Panc1 (cell line): ENCODE data around the gene CKS1B. TPM values are rescaled to one million over a fixed set of nuclear protein-coding genes. Genes with fewer than 3 reads are reported as not detected.

Experiments
- ATAC-seq: fragments of 200-7000 bp; cut with Tn5 transposase; 2 replicates; pipeline ENCODE4 v1.9.1; 2020; ENCODE audit warnings: mild to moderate bottlenecking, moderate library complexity
- BruUV-seq: library from RNA; stranded (reverse); fragments of 400-500 nt; replicated peaks from 2 replicates; lab custom pipeline; 2021; lab: Mats Ljungman, UMichigan
- CTCF ChIA-PET: fragments of 300-600 bp; sonication (Branson Sonifier 250); formaldehyde crosslinking; loops from one replicate; lab custom pipeline; 2022; ENCODE audit warnings: antibody characterized with exemption; lab: Charles Lee
- POLR2A ChIA-PET: fragments of 300-600 bp; sonication (Branson Sonifier 250); formaldehyde crosslinking; loops from one replicate; lab custom pipeline; 2022; ENCODE audit warnings: antibody characterized with exemption; lab: Charles Lee
- DNase-seq: peaks from one replicate; pipeline ENCODE4 v3.0.0-alpha.2; 2010; ENCODE audit warnings: low read depth, low spot score
- H3K27ac ChIP-seq: 2 replicates; pipeline ENCODE4 v1.5.1; 2011; ENCODE audit warnings: mild to moderate bottlenecking, low read length, inconsistent platforms
- H3K27me3 ChIP-seq: fragments of 200-500 bp; sonication (Bioruptor generic); 2 replicates; pipeline ENCODE4 v1.6.0; 2014; ENCODE audit warnings: low read length, inconsistent platforms; ENCODE audit not compliant: control insufficient read depth, insufficient read depth
- H3K36me3 ChIP-seq: fragments of 200-500 bp; sonication (Bioruptor generic); 2 replicates; pipeline ENCODE4 v1.5.1; 2014; ENCODE audit warnings: inconsistent platforms, mild to moderate bottlenecking, low read length, moderate library complexity; ENCODE audit not compliant: control insufficient read depth, insufficient read depth
- H3K4me1 ChIP-seq: 2 replicates; pipeline ENCODE4 v1.5.1; 2011; ENCODE audit warnings: inconsistent platforms, mild to moderate bottlenecking, low read length, moderate library complexity; ENCODE audit not compliant: control insufficient read depth, insufficient read depth
- H3K4me3 ChIP-seq, 2 experiments: 2 replicates each; pipeline ENCODE4 v1.5.1; 2011 to 2012; ENCODE audit warnings: low read depth in 2 of 2, low read length in 2 of 2, mild to moderate bottlenecking in 2 of 2, inconsistent platforms in 1 of 2, moderate library complexity in 1 of 2
- H3K9me3 ChIP-seq: fragments of 200-500 bp; sonication (Bioruptor generic); 2 replicates; pipeline ENCODE4 v1.5.1; 2014; ENCODE audit warnings: low read depth, mild to moderate bottlenecking, inconsistent platforms, low read length, moderate library complexity; ENCODE audit not compliant: control insufficient read depth, insufficient read depth
- POLR2AphosphoS5 ChIP-seq: IDR thresholded peaks from 2 replicates; pipeline ENCODE4 v1.6.1; 2012; ENCODE audit warnings: mild to moderate bottlenecking, low read depth, low read length, moderate library complexity
- SIN3A ChIP-seq: IDR thresholded peaks from 2 replicates; pipeline ENCODE4 v1.6.1; 2012; ENCODE audit warnings: low read depth, mild to moderate bottlenecking, low read length, moderate library complexity, borderline replicate concordance; ENCODE audit not compliant: insufficient read depth
- TCF7L2 ChIP-seq: IDR thresholded peaks from 2 replicates; pipeline ENCODE4 v1.6.1; 2011; ENCODE audit warnings: mild to moderate bottlenecking, low read depth, low read length, inconsistent platforms
- in situ Hi-C: cut with HindIII; loops from 2 replicates; pipeline ENCODE4 v1.10.0; 2016; ENCODE audit warnings: low sequenced_read_pairs, low pct_unique_long_range_greater_than_20kb
- intact Hi-C: fragments of 100-400 bp; cut with micrococcal nuclease; formaldehyde crosslinking; loops from one replicate; pipeline ENCODE4 v1.10.0; 2022; ENCODE audit not compliant: unreplicated experiment
- total RNA-seq: library from RNA; stranded (reverse); gene quantifications from one replicate; pipeline ENCODE4 v1.2.1, GENCODE V29; 2021; ENCODE audit not compliant: unreplicated experiment
- TF ChIP-seq, protein P1 (sequence below), 2 experiments: IDR thresholded peaks; 2 replicates each; pipeline ENCODE4 v1.6.1; 2011 to 2012; ENCODE audit warnings: low read depth in 2 of 2, control low read depth in 1 of 2, low read length in 1 of 2, mild to moderate bottlenecking in 1 of 2, moderate library complexity in 1 of 2; ENCODE audit not compliant: insufficient read depth in 1 of 2
- TF ChIP-seq, protein P2 (sequence below): fragments of 450-650 bp; IDR thresholded peaks from 2 replicates; pipeline ENCODE4 v1.5.1; 2017; ENCODE audit warnings: mild to moderate bottlenecking

The CKS1B gene
- total RNA-seq, 1 experiment from 2014 or later = 212 TPM

- no TSS peak for BruUV-seq
- Histone ChIP-seq H3K27me3 (no peaks in the 10 kb centered on the region), H3K27ac (no peak overlapping the region; the same call in 1 of the 2 replicates), H3K4me1 (peaks cover 36% of the 10 kb centered on the region), H3K4me3 (no peak overlapping the region), H3K36me3 (0 out of 2 replicates have a peak, but pooled peaks cover 7% of the 10 kb centered on the region), H3K9me3 (no peaks in the 10 kb centered on the region)
- TF ChIP-seq, protein P1, sequence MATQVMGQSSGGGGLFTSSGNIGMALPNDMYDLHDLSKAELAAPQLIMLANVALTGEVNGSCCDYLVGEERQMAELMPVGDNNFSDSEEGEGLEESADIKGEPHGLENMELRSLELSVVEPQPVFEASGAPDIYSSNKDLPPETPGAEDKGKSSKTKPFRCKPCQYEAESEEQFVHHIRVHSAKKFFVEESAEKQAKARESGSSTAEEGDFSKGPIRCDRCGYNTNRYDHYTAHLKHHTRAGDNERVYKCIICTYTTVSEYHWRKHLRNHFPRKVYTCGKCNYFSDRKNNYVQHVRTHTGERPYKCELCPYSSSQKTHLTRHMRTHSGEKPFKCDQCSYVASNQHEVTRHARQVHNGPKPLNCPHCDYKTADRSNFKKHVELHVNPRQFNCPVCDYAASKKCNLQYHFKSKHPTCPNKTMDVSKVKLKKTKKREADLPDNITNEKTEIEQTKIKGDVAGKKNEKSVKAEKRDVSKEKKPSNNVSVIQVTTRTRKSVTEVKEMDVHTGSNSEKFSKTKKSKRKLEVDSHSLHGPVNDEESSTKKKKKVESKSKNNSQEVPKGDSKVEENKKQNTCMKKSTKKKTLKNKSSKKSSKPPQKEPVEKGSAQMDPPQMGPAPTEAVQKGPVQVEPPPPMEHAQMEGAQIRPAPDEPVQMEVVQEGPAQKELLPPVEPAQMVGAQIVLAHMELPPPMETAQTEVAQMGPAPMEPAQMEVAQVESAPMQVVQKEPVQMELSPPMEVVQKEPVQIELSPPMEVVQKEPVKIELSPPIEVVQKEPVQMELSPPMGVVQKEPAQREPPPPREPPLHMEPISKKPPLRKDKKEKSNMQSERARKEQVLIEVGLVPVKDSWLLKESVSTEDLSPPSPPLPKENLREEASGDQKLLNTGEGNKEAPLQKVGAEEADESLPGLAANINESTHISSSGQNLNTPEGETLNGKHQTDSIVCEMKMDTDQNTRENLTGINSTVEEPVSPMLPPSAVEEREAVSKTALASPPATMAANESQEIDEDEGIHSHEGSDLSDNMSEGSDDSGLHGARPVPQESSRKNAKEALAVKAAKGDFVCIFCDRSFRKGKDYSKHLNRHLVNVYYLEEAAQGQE (IDR thresholded peaks at IDR 0.05; ENCODE audit: insufficient read depth in 1 of 2, low read depth in 2 of 2, low read length in 1 of 2) = no peak
- TF ChIP-seq, protein P2, sequence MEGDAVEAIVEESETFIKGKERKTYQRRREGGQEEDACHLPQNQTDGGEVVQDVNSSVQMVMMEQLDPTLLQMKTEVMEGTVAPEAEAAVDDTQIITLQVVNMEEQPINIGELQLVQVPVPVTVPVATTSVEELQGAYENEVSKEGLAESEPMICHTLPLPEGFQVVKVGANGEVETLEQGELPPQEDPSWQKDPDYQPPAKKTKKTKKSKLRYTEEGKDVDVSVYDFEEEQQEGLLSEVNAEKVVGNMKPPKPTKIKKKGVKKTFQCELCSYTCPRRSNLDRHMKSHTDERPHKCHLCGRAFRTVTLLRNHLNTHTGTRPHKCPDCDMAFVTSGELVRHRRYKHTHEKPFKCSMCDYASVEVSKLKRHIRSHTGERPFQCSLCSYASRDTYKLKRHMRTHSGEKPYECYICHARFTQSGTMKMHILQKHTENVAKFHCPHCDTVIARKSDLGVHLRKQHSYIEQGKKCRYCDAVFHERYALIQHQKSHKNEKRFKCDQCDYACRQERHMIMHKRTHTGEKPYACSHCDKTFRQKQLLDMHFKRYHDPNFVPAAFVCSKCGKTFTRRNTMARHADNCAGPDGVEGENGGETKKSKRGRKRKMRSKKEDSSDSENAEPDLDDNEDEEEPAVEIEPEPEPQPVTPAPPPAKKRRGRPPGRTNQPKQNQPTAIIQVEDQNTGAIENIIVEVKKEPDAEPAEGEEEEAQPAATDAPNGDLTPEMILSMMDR = no peak
- ChIA-PET POLR2A (interaction anchor here (1.2 kb wide), 1 partner anchor 45 kb away, joined by 3 read pairs; the partner anchor contains the start of gene SHC1), CTCF (interaction anchor here (1.2 to 1.5 kb wide), 2 partner anchors 43 to 45 kb away, joined by 3 to 5 read pairs; no protein-coding TSS in a partner anchor)
- no peak for ATAC-seq
- intact Hi-C loops (no loop called here), in situ Hi-C loops (no loop called here)
- DNase-seq = no peak
These were observed 41.9 kb downstream of the CKS1B start for GRCh38 chr1:155016231-155016831.

DNA sequence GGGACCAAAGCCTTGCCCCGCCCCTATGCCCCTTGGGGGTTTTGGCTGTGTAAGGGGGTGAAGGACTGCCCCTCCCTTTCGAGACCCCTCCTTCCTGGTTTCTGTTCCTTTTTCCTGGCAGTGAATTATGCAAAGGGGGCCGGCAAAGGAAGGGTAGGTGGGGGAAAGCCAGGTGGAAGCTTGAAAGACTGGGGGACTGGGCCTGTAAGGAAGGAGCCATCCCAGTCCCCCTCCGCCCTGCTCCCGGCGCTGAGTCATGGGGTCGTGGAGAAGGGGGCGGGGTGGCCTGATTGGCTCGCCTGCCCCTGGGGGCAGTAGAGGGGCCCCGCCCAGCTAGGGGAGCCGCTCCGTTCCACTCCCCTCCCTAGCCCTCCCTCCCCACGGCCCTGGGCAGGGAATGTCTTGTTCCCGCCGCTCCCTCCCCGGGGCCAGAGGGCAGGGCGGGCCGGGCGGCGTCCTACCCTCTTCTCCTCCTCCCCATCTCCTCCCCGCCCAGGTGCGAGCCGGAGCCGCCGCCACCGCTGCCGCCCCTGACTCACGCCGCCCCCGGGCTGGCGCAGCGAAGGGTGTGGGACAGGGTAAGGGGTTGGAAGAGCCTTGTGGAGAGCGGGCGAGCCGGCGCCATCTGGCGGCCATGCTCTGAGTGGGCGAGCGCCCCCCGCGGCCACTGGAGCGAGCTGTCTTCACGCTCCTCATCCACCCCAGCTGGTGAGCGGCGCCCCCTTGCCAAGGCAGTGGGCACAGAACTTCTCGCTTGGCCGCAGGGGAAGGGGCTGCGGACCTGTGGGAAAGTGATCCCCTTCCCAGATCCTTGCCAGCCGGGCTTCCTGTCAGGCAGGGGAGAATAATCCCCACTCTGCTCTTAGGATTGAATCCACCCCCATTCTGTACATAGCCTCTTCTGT is 42.8 kb downstream of the CKS1B start:
- CTCF ChIA-PET = interaction anchor here (0.5 to 1.5 kb wide), 12 partner anchors 15 to 204 kb away, joined by 3 to 16 read pairs (median 4); partner anchors contain the start of genes LENEP, SHC1 and ZBTB7B
- TF ChIP-seq, protein P2 = peak; percentile 100
- TF ChIP-seq SIN3A (peak; percentile 59; the same call in 1 of the 2 replicates), POLR2AphosphoS5 (peak; percentile 80), TCF7L2 (no peak)
- TF ChIP-seq, protein P1 (IDR thresholded peaks at IDR 0.05; ENCODE audit: insufficient read depth in 1 of 2, low read depth in 2 of 2, low read length in 1 of 2) = 0 out of 4 replicates have a peak, but pooled peaks of 1 of the 2 experiments have one; percentile 40
- no peaks in the 10 kb centered on the region for H3K27me3 ChIP-seq
- H3K27ac ChIP-seq = peak overlapping the region; percentile 78
- intact Hi-C loops (no loop called here), in situ Hi-C loops (no loop called here)
- POLR2A ChIA-PET = interaction anchor here (0.6 kb wide), 1 partner anchor 15 kb away, joined by 11 read pairs; no protein-coding TSS in a partner anchor
- peaks cover 31% of the 10 kb centered on the region for H3K4me1 ChIP-seq
- no TSS peak for BruUV-seq
- ATAC-seq (peak; percentile 92), DNase-seq (no peak)
- peak overlapping the region; percentile 32 to 38 for H3K4me3 ChIP-seq
- H3K9me3 ChIP-seq = no peaks in the 10 kb centered on the region
- H3K36me3 ChIP-seq = 0 out of 2 replicates have a peak, but pooled peaks cover 7% of the 10 kb centered on the region
